Prostate gland (tissue), 2 donors: ENCODE measurements around the gene MYO5B.

Experiments
- POLR2A ChIP-seq: fragments of 450-650 bp; IDR thresholded peaks from one replicate; pipeline ENCODE4 v1.6.1; 2016; ENCODE audit warnings: antibody characterized with exemption, mild to moderate bottlenecking
- POLR2AphosphoS5 ChIP-seq: sonication (generic); formaldehyde crosslinking; IDR thresholded peaks from one replicate; pipeline ENCODE4 v1.6.1; 2017; ENCODE audit warnings: antibody characterized with exemption
- TF ChIP-seq, protein P1 (sequence below), 4 experiments: fragments of 200-600 bp in 2 of 4; fragments of 450-650 bp in 2 of 4; sonication (generic) in 2 of 4; IDR thresholded peaks; 1 replicate in 3 of 4; 2 replicates in 1 of 4; pipeline ENCODE4 v1.5.1; 2016 to 2019; ENCODE audit warnings: antibody characterized with exemption in 4 of 4, mild to moderate bottlenecking in 2 of 4, moderate library complexity in 2 of 4

DNA sequence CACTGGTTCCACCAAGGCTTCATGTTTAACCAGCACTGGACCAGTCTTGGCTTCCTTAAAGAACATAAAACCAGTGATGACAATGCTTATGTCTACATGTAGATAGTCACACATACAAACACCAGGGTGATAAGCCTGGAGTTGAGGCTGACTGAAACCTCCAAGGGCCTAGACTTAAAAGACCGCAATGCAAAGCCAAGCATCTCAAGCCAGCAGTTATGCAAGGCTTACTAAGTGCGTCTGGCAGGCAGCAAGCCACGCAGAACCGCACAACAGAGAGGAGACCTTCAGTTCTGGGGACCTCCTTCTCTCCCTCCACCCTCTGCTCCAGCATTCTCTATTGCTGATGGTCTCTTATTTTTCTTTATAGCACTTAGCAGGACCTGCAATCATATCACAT, 318.4 kb downstream of the MYO5B start:
- TF ChIP-seq POLR2AphosphoS5 (no peak), POLR2A (no peak)
- TF ChIP-seq, protein P1, sequence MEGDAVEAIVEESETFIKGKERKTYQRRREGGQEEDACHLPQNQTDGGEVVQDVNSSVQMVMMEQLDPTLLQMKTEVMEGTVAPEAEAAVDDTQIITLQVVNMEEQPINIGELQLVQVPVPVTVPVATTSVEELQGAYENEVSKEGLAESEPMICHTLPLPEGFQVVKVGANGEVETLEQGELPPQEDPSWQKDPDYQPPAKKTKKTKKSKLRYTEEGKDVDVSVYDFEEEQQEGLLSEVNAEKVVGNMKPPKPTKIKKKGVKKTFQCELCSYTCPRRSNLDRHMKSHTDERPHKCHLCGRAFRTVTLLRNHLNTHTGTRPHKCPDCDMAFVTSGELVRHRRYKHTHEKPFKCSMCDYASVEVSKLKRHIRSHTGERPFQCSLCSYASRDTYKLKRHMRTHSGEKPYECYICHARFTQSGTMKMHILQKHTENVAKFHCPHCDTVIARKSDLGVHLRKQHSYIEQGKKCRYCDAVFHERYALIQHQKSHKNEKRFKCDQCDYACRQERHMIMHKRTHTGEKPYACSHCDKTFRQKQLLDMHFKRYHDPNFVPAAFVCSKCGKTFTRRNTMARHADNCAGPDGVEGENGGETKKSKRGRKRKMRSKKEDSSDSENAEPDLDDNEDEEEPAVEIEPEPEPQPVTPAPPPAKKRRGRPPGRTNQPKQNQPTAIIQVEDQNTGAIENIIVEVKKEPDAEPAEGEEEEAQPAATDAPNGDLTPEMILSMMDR (IDR thresholded peaks at IDR 0.05), result no peak
